Right renal cortex interstitium (tissue), 3 donors: ENCODE results near the gene TAOK1. TPM values are rescaled to one million over a fixed set of nuclear protein-coding genes. Genes with fewer than 3 reads are reported as not detected.

Experiments used
- DNase-seq, 3 donors: peaks; one replicate each; pipeline ENCODE4 v3.0.0-alpha.2; 2013; ENCODE audit warnings: low read depth in 3 of 3, low spot score in 2 of 3
- polyA plus RNA-seq, 3 donors: library from polyadenylated mRNA; unstranded; fragments of 120-200 nt; gene quantifications; one replicate each; pipeline ENCODE4 v1.2.1, GENCODE V29; 2013; ENCODE audit not compliant: insufficient read length in 3 of 3

TAOK1 gene
- polyA plus RNA-seq, 3 donors = 45.1 to 52.4 (median 49.1) TPM

DNA sequence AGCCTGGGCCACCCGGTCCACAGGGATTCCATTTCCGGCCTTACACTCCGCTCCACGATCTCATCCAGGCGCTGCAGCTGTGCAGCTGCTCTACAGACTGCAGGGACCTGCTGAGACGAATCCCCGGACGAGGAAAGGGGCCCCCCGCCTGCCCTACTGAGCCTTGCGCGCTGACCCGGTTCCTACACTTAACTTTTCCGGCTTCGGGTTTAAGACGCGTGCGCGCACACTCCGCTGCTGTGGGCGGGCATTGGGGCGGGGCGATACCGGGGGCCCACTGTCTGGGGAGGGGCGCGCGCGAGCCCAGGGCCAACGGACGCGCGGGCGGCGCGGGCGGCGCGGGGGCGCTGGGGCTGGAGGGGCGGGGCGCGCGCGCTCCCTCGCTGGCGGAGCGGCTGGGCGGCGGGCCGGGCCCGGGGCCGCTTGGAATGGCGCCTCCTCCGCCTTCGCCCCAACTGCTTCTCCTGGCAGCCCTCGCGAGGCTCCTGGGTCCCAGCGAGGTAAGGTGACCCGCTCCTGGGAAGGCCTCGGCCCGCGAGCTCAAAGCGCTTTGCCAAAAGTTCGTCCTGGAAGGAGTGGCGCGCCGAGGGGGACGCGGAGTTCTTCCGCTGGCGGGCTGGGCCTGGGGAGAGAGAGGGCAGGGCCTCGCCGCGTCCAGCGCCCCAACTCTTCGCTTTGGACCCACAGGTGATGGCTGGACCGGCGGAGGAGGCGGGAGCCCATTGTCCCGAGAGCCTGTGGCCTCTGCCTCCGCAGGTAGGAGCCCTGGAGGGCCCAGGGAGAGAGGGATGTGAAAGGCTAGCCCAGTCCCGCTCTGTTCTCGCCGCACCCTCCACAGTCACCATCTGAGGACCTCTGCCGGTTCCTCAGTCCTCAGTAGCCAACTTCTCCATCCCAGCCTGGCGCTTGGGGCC lies 178.4 kb downstream of the TAOK1 start, which contains the start of gene TP53I13:
Gene TP53I13 (plus strand): TSS at position 371 of the 914 bp plus-strand sequence. CDS start 58 bp downstream, at position 429.
- no peak for DNase-seq

GRCh38 chr17:29569245-29569950 lies 179.2 kb downstream of the TAOK1 start:
- no peak for DNase-seq

DNA sequence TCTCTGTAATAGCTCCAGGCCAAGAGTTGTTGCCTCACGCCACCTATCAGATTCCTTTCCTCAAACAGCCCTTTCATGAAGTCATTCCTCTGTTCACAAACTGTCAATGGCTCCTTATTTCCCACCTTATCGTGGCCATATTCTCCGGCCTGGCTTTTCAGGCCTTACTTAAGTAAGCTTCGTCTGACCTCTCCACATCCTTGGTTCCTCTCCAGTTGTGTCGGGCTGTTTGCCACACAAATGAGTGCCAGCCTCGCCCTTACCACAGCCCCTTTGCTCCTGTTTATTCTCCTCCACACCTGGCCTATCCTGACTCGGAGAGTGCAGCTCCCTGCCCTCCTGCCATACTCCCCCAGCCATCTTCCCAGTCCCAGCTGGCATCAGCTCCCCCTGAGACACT lies 180.4 kb downstream of the TAOK1 start:
- no peak for DNase-seq

DNA sequence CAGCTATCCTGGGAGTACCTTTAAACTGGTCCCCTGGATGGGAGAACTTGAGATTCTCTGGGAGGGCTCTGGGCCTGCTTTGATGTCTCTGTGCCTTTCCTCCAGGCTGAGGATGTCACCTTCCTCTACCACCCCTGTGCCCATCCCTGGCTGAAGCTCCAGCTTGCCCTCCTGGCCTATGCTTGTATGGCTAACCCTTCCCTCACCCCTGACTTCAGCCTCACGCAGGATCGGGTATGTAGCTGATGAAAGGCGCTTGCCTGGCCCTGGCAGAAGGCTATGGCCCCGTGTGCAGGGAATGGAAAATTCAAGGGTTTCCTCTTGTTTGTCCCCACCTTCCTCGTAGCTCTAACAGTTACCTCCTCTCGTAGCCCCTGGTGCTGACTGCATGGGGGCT lies 181.3 kb downstream of the TAOK1 start:
- no peak for DNase-seq

DNA sequence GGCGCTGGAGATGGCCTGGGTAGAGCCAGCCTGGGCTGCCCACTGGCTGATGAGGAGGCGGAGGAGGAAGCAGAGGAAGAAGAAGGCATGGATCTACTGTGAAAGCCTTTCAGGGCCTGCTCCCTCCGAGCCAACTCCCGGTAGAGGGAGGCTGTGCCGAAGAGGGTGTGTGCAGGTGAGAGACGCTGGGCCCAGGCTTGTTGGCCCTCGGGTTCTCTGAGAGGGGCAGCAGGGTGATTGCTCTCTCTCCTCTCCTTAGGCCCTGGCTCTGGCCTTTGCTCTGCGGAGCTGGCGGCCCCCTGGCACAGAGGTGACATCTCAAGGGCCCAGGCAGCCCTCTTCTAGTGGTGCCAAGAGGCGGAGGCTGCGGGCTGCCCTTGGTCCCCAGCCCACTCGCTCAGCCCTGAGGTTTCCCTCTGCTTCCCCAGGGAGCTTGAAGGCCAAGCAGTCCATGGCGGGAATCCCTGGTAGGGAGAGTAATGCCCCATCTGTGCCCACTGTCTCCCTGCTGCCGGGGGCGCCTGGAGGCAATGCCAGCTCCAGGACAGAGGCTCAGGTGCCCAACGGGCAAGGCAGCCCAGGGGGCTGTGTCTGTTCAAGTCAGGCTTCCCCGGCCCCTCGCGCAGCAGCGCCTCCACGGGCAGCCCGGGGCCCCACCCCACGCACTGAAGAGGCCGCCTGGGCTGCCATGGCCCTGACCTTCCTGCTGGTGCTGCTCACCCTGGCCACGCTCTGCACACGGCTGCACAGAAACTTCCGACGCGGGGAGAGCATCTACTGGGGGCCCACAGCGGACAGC lies 181.9 kb downstream of the TAOK1 start:
- DNase-seq = no peak

DNA sequence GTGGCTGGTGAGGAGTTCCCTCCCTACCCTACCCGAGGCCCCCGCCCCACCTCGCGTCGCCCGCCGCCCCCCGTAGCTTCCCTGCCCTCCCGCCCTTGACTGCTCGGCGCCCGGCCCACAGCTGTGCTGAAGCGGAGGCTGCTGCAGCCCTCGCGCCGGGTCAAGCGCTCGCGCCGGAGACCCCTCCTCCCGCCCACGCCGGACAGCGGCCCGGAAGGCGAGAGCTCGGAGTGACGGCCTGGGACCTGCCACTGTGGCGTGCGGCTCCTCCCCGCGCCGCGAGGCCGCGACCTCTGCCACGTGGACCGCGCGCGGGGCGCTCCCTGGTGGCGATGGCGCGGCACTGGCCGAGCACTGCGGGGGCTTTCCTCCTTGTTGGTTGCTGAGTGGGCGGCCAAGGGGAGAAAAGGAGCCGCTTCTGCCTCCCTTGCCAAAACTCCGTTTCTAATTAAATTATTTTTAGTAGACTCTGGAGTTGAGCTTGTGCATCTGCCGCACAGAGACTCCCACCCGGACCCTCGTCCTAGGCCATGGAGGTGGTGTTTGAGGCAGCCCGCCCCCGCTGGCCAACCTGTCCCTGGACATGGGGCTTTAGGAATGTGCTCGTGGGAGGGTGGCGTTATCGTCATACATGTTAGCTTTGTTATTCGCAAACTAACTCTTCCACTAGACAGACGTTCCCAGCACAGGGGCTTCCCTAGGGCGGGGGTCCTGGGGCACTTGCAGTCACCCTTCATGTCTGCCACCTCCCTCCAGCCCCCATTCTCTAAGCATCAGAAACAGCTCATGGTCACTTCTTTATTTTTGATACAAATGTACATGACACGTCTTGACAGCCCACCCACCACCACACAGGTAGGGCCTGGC lies 182.8 kb downstream of the TAOK1 start:
- no peak for DNase-seq

GRCh38 chr17:29573558-29573869 lies 183.4 kb downstream of the TAOK1 start:
- no peak for DNase-seq

DNA sequence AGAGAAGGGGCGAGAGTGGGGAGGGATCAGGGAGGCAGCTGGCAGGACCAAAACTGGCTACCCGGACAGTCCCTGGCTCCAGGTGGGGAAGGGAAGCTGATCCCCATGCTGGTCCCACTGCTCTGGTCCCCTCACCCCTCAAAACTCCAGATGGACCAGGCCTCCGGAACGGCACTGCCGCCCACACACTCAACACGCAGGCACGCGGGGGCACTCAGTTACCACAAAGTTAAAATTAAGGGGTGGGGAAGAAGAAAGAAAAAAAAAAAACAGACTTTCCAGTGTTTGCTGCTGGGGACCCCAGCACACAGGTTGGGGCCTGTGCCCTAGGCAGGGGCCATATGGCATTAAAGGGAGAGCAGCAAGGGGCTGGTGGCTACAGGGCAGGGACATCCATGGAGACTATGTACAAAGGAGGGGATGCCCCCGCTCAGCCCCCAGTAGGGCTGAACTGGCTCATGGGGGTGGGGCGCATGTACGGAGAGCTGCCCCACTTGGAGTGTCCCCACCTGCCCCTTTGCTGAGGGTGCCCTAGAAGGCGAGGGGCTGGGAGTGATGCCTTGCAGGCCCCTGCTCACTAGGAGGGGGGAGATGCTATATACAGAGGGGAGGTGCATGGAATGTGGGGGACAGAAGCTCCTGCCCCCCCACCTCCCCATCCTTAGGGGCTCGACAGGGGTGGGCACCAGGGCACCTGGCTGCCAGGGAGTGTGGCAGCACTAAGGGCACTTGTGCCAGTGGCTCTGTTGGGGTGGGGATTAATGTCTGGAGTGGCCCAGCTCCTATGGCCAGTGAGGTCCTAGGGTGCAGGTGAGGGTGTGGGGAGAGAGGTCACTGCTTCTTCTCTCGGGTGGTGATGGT lies 183.9 kb downstream of the TAOK1 start:
- DNase-seq = no peak

DNA sequence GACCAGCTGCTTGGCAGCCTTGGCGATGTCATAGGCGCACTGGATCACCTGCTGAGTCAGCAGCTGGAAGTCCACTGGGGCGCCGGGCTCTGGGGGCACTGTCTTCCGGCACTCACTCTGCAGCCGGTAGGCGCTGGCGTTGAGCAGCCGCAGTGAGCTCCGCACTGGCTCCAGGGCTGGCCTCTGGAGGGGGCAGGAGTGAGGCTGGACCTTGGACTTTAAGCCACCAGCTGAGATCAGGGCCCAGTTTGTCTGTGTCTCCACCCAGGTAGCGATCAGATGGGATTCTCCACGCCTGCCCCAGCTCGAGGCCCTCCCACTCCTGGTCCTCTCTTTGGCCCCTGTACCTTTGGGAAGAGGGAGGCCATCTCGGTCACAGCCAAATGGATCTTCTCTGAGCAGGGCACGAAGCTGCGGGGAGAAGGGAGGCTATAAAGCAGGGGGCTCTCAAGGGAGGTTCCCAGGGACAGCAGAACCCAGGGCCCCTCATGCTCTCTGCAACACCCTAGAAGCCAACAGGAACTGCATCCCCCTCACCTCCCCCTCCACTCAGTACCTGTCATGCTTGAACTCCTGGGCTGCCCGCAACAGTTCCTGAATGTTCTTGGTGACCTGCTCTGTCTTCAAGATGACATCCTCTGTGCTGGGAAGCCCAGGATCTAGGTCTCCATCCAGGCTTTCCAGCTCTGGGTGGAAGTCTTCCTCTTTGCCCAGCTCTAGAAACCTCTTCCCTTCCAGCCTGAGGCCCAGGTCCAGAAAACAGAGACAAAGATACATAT lies 184.8 kb downstream of the TAOK1 start:
- no peak for DNase-seq

- no peak for DNase-seq
Observed at GRCh38 chr17:29575511-29576213, 185.5 kb downstream of the TAOK1 start.

DNA sequence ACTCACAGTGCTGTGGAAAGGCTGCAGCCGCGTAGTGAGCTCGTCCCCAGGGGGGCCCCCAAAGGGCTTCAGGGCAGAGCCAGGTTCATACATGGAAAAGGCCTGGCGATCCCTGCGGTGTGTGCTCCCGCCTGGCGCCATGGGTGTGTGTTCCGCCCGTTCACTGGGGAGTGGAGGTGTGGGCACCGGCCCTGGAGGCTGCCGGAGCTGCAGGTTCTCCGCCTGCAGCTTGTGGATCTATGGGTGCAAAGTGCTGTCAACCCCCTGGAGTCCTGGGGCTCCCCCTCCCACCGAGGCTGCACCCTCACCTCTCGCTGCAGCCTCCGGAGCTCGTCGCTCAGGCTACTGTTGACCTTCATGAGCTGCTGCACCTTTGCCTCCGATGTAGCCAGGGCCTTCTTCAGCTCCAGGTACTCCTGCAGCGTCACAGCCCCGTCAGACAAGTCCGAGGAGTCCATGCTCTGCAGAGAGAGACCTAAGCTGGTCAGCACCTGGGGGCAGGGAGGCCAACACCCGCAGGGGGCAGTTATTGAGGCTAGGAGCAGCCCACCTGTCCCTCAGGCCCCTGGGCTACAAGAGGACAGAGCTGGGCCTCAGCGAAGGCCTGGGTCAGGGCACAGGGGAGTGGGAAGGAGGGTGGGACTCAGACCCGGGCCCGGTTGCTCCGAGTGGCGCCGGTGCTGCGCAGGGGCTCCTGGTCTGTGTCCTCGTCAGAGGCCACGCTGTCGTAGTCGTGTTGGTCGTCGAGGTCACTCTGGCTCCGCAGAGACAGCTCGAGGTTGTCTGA lies 186.2 kb downstream of the TAOK1 start:
- DNase-seq = no peak

- DNase-seq = no peak
Observed at GRCh38 chr17:29577001-29577370, 186.8 kb downstream of the TAOK1 start.

DNA sequence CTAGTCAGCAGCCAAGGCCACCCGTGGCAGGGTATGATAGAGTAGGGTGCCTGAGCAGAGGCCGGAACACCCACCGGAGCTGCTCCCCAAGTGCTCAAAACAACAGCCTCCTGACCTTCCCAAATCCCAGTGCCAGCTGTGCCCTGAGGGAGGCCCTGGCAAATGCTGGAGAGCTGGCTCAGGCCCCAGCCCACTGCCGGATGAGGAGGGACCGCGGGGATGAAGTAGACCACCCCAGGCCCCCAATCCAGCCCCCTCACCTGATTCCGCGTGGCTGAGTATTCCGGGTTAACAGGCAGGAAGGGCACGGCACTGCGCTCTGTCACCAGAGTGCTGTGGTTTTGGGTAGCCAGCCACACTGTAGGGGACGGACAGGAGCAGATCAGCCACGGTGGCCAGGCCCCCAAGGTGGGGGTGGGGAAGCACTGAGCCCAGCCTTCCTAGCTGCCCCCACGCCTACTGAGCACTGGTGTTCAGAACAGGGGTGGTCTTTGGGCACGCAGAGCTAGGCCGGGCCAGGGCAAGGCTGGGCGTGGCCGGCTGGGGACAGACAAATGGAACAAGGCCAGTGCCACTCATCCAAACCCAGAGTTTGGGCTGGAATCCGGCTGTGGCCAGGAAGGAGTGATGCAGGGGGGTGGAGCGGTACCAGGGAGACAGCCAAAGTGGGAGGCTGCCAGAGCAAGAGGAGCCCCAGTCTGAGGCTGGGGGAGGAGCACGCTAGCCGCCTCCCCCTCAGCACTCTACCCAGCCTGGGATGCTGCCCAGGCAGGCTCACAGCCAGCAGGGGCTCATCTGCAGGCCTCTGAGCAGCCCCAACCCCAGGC lies 187.4 kb downstream of the TAOK1 start:
- no peak for DNase-seq

DNA sequence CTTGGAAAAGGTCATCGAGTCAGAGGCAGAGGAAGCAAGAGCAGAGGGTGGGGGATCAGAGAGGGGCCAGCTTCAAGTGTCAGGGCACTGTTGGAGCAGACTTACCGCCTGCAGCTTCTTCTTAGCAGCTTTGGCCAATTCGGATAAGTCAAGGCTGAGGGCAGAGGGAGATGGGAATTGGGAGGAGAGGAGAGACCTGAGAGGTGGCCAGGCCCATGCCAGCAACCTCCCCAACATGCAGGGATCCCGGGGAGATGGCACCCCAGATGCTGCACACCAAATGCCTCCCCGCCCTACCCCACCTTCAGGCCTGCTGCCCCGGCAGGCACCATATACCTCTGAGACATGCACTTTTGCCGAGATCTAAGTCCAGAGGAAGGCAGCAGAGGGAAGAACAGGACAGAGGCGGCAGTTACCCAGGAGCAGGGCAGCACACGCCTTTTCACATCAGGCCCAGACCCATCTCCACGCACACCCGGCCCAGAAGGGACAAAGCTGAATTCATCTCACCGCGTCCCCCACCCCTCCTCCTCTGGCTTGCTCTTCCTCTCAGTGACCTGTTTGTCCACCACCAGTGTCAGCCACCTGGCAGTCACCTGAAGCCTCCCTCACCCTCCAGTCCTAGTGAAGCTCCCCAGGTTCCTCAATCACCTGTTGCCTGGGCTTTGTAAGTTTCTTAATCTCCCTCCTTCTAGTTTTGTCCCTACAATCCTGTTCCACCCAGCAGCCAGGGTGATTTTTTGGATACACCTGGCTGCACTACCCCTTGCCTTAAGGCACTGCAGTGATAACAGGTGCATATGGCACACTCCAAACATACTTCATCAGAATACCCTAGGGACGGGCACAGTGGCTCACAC lies 188.7 kb downstream of the TAOK1 start:
- no peak for DNase-seq
